H1 (cell line): ENCODE measurements around the gene NOS2. TPM values are rescaled to one million over a fixed set of nuclear protein-coding genes. Genes with fewer than 3 reads are reported as not detected.

Source experiments
- CTBP2 ChIP-seq: IDR thresholded peaks from 2 replicates; pipeline ENCODE4 v1.7.0; 2011; ENCODE audit warnings: borderline replicate concordance, mild to moderate bottlenecking, moderate library complexity, mixed read lengths, low read length; ENCODE audit not compliant: insufficient read depth, insufficient read length
- E2F6 ChIP-seq: IDR thresholded peaks from 2 replicates; pipeline ENCODE4 v1.6.1; 2012; ENCODE audit warnings: inconsistent platforms
- YY1 ChIP-seq: IDR thresholded peaks from 2 replicates; pipeline ENCODE4 v1.6.1; 2011; ENCODE audit warnings: low read depth, mild to moderate bottlenecking, low read length
- polyA plus RNA-seq, 7 experiments: library from polyadenylated mRNA; depleted of rRNA in 3 of 7; stranded (reverse) in 5 of 7; unstranded in 2 of 7; fragments of >200 nt in 5 of 7; fragments of 200-250 nt in 2 of 7; gene quantifications; 1 replicate in 5 of 7; 2 replicates in 1 of 7; 4 replicates in 1 of 7; pipeline versions ENCODE4 v1.2.1 to v1.2.3, GENCODE V29; 2011 to 2013; ENCODE audit warnings: missing spikeins in 2 of 7, mixed read lengths in 2 of 7
- total RNA-seq: library from RNA; stranded (reverse); fragmentation: NEBNext Ultra II Directional; extraction: Animal tissue kit (Norgen Biotek cat#: 25700); gene quantifications from 2 replicates; pipeline ENCODE4 v1.2.1, GENCODE V29; 2021
- TF ChIP-seq, protein P1 (sequence below), 3 experiments: IDR thresholded peaks; 1 replicate in 2 of 3; 2 replicates in 1 of 3; pipeline versions ENCODE4 v1.5.1 to v1.6.1; 2011; ENCODE audit warnings: low read length in 3 of 3, mild to moderate bottlenecking in 3 of 3, inconsistent platforms in 2 of 3, low read depth in 1 of 3, moderate library complexity in 1 of 3; ENCODE audit not compliant: insufficient read depth in 1 of 3; ENCODE audit errors: control extremely low read depth in 1 of 3

The NOS2 gene
- total and polyA plus RNA-seq, 2 of the 8 experiments (the other 6 are each of a cell fraction or from before 2014, with no cell fraction given) = 1.0 to 1.9 TPM

GRCh38 chr17:27747462-27748359 lies 52.6 kb downstream of the NOS2 start (continued):
- TF ChIP-seq, protein P1, sequence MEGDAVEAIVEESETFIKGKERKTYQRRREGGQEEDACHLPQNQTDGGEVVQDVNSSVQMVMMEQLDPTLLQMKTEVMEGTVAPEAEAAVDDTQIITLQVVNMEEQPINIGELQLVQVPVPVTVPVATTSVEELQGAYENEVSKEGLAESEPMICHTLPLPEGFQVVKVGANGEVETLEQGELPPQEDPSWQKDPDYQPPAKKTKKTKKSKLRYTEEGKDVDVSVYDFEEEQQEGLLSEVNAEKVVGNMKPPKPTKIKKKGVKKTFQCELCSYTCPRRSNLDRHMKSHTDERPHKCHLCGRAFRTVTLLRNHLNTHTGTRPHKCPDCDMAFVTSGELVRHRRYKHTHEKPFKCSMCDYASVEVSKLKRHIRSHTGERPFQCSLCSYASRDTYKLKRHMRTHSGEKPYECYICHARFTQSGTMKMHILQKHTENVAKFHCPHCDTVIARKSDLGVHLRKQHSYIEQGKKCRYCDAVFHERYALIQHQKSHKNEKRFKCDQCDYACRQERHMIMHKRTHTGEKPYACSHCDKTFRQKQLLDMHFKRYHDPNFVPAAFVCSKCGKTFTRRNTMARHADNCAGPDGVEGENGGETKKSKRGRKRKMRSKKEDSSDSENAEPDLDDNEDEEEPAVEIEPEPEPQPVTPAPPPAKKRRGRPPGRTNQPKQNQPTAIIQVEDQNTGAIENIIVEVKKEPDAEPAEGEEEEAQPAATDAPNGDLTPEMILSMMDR (IDR thresholded peaks at IDR 0.05; ENCODE audit: control extremely low read depth in 1 of 3, insufficient read depth in 1 of 3, low read depth in 1 of 3, low read length in 3 of 3) = peak; percentile 62 to 90 (median 72)
- TF ChIP-seq YY1 (peak; percentile 71; the same call in 1 of the 2 replicates), CTBP2 (no peak), E2F6 (peak; percentile 54; the same call in 1 of the 2 replicates)
